Stimulated activated effector memory CD8-positive, alpha-beta T cell treated with anti-CD3 and anti-CD28 coated beads, Interleukin-12 subunit alpha, Interleukin-12 subunit beta, amount 100 ng/mL, for 72 hours (primary cell): ENCODE data around the gene CSAD.
A peak's percentile ranks its signal among the peaks of the same experiment; 100 is the strongest.
"Not testable (repeated sequence)": the region's sequence is repeated elsewhere in the genome, so short reads cannot be mapped to it uniquely, and the experiment has no call there.

ENCODE experiments used
- ATAC-seq: fragments of 150-1000 bp; cut with Tn5 transposase; 2 replicates; pipeline ENCODE4 v1.10.0; 2021
- DNase-seq, 2 donors: peaks; one replicate each; pipeline ENCODE4 v3.0.0; 2021 to 2022; ENCODE audit warnings: low spot score in 2 of 2
- H3K27ac Mint-ChIP-seq: one replicate; pipeline ENCODE4 v1.8.0; 2022; ENCODE audit warnings: mild to moderate bottlenecking, mixed read lengths
- H3K36me3 Mint-ChIP-seq: one replicate; pipeline ENCODE4 v1.8.0; 2022; ENCODE audit warnings: mild to moderate bottlenecking, mixed read lengths
- H3K4me1 Mint-ChIP-seq: one replicate; pipeline ENCODE4 v1.8.0; 2022; ENCODE audit warnings: mixed read lengths
- H3K4me3 Mint-ChIP-seq: one replicate; pipeline ENCODE4 v1.8.0; 2022; ENCODE audit warnings: mild to moderate bottlenecking, mixed read lengths
- H3K9me3 Mint-ChIP-seq: one replicate; pipeline ENCODE4 v1.8.0; 2022; ENCODE audit warnings: mixed read lengths

CSAD gene

GRCh38 chr12:53184828-53185227, 4.1 kb upstream of the CSAD start:
- no peak for DNase-seq
- no peak overlapping the region for H3K4me3 Mint-ChIP-seq
- H3K4me1 Mint-ChIP-seq = peaks cover 51% of the 10 kb centered on the region
- no peaks in the 10 kb centered on the region for H3K9me3 Mint-ChIP-seq
- H3K27ac Mint-ChIP-seq = peak overlapping the region; percentile 45
- no peak for ATAC-seq
- peaks cover 99% of the 10 kb centered on the region for H3K36me3 Mint-ChIP-seq

GRCh38 chr12:53182903-53183302, 2.2 kb upstream of the CSAD start:
- ATAC-seq = no peak
- Mint-ChIP-seq H3K27ac (no peak overlapping the region), H3K4me1 (peaks cover 58% of the 10 kb centered on the region)

GRCh38 chr12:53181935-53182334, 1.2 kb upstream of the CSAD start:
- DNase-seq (no peak), ATAC-seq (no peak)
- peaks cover 71% of the 10 kb centered on the region for H3K36me3 Mint-ChIP-seq
- peak overlapping the region; percentile 93 for H3K4me3 Mint-ChIP-seq
- H3K9me3 Mint-ChIP-seq = no peaks in the 10 kb centered on the region
- peak overlapping the region; percentile 96 for H3K27ac Mint-ChIP-seq
- H3K4me1 Mint-ChIP-seq = peaks cover 58% of the 10 kb centered on the region

More at GRCh38 chr12:53182903-53183302, 2.2 kb upstream of the CSAD start:
- no peak for DNase-seq
- Mint-ChIP-seq H3K36me3 (peaks cover 81% of the 10 kb centered on the region), H3K4me3 (peak overlapping the region; percentile 93), H3K9me3 (no peaks in the 10 kb centered on the region)

DNA sequence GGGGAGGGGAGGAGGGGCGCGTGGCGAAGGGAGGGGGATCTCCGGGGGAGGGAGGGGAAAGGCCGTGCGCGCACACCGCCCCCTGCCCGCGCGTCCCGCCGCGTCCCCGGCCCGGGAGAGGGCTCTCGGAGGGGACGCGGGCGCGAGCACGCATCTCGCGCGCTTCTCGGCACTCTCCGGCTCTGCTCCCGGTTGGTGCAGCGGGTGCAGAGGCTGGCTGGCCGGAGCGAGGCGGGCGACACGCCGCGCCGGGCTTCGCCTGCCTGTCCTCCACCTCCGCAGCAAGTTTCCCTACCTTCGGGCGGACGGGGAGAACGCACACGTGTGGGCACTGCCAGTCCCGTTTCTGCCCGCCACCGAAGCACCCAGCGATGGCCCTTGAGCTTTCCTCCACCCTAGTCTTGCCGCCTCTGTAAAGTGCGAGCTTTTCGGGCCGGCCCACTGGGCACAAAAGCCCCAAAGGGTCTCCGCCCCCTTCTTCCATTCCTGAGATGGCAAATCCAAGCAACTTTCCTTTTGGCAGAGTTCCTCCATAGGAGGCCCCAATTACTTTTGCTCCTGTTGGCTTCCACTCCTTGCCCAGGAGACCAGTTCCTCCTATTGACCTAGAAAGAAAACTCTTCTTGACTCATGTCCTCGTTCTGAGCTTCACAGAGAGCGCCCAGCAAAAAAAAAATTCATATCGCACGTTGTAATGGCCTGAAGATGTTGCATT, 363 bp upstream of the CSAD start:
- Mint-ChIP-seq H3K36me3 (peaks cover 63% of the 10 kb centered on the region), H3K4me3 (peak overlapping the region; percentile 93), H3K9me3 (no peaks in the 10 kb centered on the region), H3K4me1 (peaks cover 58% of the 10 kb centered on the region), H3K27ac (peak overlapping the region; percentile 96)
- DNase-seq = peak in 1 of 2 donors; percentile 53
- ATAC-seq = peak; percentile 68

DNA sequence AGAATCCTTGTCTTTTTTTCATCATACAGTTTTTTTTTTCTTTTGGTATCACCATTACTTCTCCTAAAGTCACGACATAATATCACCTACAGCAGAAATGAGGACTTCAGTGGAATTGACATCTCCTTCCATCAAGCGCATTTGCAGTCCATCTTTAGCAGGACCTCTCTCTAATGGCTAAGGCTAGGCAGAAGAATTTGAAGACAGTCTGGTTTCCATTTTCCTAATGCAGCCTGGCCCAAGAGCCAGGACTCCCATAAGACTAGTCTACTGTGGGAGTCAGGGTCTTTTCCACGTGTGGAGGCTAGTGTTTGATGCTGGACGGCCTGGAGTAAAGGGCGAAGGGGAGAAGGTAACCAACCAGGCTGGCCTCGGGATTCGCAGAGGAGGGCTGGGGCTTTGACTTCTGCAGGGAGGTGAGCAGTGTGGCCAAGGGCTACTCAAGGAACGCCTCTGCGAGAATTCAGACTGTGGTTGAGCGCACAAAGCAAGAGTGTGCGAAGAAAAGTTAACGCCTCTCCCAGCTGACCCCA, 972 bp downstream of the CSAD start:
- H3K4me3 Mint-ChIP-seq = peak overlapping the region; percentile 93
- no peak for DNase-seq
- H3K27ac Mint-ChIP-seq = peak overlapping the region; percentile 96
- H3K4me1 Mint-ChIP-seq = peaks cover 50% of the 10 kb centered on the region
- peak; percentile 31 for ATAC-seq
- peaks cover 49% of the 10 kb centered on the region for H3K36me3 Mint-ChIP-seq
- H3K9me3 Mint-ChIP-seq = no peaks in the 10 kb centered on the region

DNA sequence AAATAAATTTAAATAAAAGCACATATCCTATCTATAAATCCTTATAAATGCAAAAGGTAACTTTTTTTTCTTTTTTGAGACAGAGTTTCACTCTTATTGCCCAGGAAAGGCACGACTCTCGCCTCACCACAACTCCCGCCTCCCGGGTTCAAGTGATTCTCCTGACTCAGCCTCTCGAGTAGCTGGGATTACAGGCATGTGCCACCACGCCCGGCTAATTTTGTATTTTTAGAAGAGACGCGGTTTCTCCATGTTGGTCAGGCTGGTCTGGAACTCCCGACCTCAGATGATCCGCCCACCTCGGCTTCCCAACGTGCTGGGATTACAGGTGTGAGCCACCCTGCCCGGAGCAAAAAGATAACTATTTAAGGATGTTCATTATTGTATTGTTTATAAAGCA, 1.9 kb downstream of the CSAD start:
- ATAC-seq, DNase-seq, H3K9me3 Mint-ChIP-seq: not testable (repeated sequence)
- H3K4me3 Mint-ChIP-seq = peak overlapping the region; percentile 93
- H3K4me1 Mint-ChIP-seq = peaks cover 40% of the 10 kb centered on the region
- peak overlapping the region; percentile 96 for H3K27ac Mint-ChIP-seq
- peaks cover 40% of the 10 kb centered on the region for H3K36me3 Mint-ChIP-seq

GRCh38 chr12:53177447-53177846, 3.3 kb downstream of the CSAD start:
- Mint-ChIP-seq H3K4me1 (peaks cover 34% of the 10 kb centered on the region), H3K36me3 (peaks cover 30% of the 10 kb centered on the region)
- DNase-seq, H3K9me3 Mint-ChIP-seq, ATAC-seq, H3K4me3 Mint-ChIP-seq, H3K27ac Mint-ChIP-seq: not testable (repeated sequence)

DNA sequence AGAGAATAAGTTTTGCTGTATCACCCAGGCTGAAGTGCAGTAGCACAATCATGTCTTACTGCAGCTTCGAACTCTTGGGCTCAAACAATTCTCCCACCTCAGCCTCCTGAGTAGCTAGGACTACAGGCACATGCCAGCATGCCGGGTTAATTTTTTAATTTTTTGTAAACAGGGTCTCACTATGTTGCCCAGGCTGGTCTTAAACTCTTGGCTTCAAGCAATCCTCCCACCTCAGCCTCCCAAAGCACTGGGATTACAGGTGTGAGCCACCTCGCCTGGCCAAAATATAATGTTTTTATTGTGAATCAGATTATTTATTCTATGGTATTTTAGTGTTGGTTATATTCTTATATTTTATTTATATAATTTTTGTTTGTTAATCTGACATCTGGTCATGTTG, 4.0 kb downstream of the CSAD start:
- Mint-ChIP-seq H3K4me1 (peaks cover 27% of the 10 kb centered on the region), H3K4me3 (no peak overlapping the region), H3K27ac (no peak overlapping the region), H3K9me3 (no peaks in the 10 kb centered on the region), H3K36me3 (peaks cover 24% of the 10 kb centered on the region)
- DNase-seq (no peak), ATAC-seq (no peak)

GRCh38 chr12:53174881-53175491, 5.7 kb downstream of the CSAD start:
- ATAC-seq (no peak), DNase-seq (no peak)
- H3K4me1 Mint-ChIP-seq = peaks cover 17% of the 10 kb centered on the region
- peaks cover 8% of the 10 kb centered on the region for H3K36me3 Mint-ChIP-seq
- H3K4me3 Mint-ChIP-seq = no peak overlapping the region
- no peak overlapping the region for H3K27ac Mint-ChIP-seq
- no peaks in the 10 kb centered on the region for H3K9me3 Mint-ChIP-seq

GRCh38 chr12:53173085-53173715, 7.5 kb downstream of the CSAD start:
- no peak overlapping the region for H3K4me3 Mint-ChIP-seq
- peaks cover 5% of the 10 kb centered on the region for H3K36me3 Mint-ChIP-seq
- H3K9me3 Mint-ChIP-seq = no peaks in the 10 kb centered on the region
- ATAC-seq (no peak), DNase-seq (no peak)
- peaks cover 6% of the 10 kb centered on the region for H3K4me1 Mint-ChIP-seq
- H3K27ac Mint-ChIP-seq = peak overlapping the region; percentile 83

DNA sequence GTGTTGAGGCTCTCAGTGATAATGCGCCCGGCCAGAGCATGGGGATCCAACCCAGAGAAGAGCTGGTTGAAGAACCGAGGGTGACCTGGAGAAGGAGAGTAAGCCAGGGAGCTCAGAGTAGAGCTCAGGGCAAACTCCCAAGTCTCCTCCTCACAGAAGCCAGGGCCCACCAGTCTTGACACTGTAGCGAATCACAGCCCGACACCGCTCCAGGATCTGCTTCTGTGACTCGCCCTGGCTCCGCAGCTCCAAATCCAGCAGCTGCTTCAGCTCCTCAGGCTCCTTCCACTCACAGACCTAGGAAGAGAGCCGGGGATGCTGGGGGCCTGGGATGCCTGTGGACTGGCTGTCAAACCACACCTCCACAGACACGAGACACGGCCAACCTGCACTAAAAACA, 8.4 kb downstream of the CSAD start:
- peak overlapping the region; percentile 83 for H3K27ac Mint-ChIP-seq
- no peak for DNase-seq
- no peak for ATAC-seq
- no peak overlapping the region for H3K4me3 Mint-ChIP-seq
- H3K9me3 Mint-ChIP-seq = no peaks in the 10 kb centered on the region
- peaks cover 6% of the 10 kb centered on the region for H3K4me1 Mint-ChIP-seq
- H3K36me3 Mint-ChIP-seq = peaks cover 5% of the 10 kb centered on the region

- Mint-ChIP-seq H3K9me3 (no peaks in the 10 kb centered on the region), H3K4me3 (no peak overlapping the region), H3K27ac (peak overlapping the region; percentile 16), H3K36me3 (peaks cover 5% of the 10 kb centered on the region), H3K4me1 (peaks cover 6% of the 10 kb centered on the region)
- no peak for ATAC-seq
- no peak for DNase-seq
Measured at GRCh38 chr12:53171725-53172329, 8.9 kb downstream of the CSAD start.

GRCh38 chr12:53170876-53171724, 9.6 kb downstream of the CSAD start:
- peaks cover 5% of the 10 kb centered on the region for H3K36me3 Mint-ChIP-seq
- no peaks in the 10 kb centered on the region for H3K9me3 Mint-ChIP-seq
- DNase-seq = no peak
- ATAC-seq = no peak
- H3K4me3 Mint-ChIP-seq = no peak overlapping the region
- peak overlapping the region; percentile 16 for H3K27ac Mint-ChIP-seq
- H3K4me1 Mint-ChIP-seq = peaks cover 6% of the 10 kb centered on the region

- Mint-ChIP-seq H3K27ac (no peak overlapping the region), H3K4me3 (no peak overlapping the region), H3K36me3 (peaks cover 5% of the 10 kb centered on the region), H3K4me1 (peaks cover 6% of the 10 kb centered on the region), H3K9me3 (no peaks in the 10 kb centered on the region)
- no peak for ATAC-seq
- DNase-seq = no peak
Measured at GRCh38 chr12:53170215-53170614, 10.5 kb downstream of the CSAD start.
